ENCODE results near the gene RHNO1.

The RHNO1 gene

GRCh38 chr12:2912216-2912575 is 35.2 kb downstream of the RHNO1 start:
- DNase-seq, result no peak

DNA sequence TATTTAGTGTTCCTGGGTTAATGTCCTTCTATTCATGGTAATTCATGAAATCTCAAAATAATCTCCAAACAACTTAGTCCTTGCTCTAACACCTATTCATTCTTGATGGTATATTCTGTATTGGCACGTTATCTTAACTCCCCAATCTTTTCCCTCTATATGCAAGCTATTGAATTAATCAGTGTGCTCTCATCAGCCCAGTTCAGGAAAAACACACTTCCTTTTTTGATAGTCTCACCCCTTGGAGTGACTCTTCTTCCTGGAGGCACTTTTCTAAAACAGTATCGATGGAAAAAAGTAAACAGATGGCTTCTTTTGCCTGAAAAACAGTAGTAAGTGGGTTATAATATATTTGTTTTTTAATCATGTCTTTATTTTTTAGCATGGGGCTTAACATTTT is 42.2 kb downstream of the RHNO1 start:
- DNase-seq, result no peak

- DNase-seq, result no peak
Observed at GRCh38 chr12:2922329-2922728, 45.3 kb downstream of the RHNO1 start.

DNA sequence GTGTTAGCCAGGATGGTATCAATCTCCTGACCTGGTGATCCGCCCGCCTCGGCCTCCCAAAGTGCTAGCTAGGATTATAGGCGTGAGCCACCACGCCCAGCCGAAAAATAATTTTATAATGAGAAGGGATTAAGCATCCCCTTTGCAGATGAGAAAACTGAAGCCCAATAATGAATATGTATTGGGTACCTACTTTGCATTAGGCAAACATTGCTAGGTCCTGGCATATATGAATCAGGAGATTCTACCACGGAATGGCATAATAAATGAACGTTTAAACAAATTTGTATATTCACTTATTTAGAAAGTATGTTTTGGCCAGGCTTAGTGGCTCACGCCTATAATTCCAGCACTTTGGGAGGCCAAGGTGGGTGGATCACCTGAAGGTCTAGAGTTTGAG is 46.0 kb downstream of the RHNO1 start:
- no peak for DNase-seq

GRCh38 chr12:2924019-2924418 is 47.0 kb downstream of the RHNO1 start:
- DNase-seq, result no peak

GRCh38 chr12:2925322-2925995 is 48.4 kb downstream of the RHNO1 start:
- DNase-seq, result no peak

- DNase-seq, result no peak
Observed at GRCh38 chr12:2930865-2931264, 53.8 kb downstream of the RHNO1 start.

DNA sequence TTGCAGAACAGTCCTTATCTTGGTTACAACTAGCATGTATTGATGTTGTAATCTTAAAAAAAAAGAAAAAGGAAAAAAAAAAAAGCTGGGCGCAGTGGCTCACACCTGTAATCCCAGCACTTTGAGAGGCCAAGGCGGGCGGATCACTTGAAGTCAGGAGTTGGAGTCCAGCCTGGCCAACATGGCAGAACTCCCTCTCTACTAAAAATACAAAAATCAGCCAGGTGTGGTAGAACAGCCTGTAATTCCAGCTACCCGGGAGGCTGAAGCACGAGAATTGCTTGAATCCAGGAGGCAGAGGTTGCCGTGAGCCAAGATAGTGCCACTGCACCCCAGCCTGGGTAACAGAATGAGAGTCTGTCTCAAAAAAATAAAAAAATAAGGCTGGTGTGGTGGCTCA is 56.6 kb downstream of the RHNO1 start:
- no peak for DNase-seq

DNA sequence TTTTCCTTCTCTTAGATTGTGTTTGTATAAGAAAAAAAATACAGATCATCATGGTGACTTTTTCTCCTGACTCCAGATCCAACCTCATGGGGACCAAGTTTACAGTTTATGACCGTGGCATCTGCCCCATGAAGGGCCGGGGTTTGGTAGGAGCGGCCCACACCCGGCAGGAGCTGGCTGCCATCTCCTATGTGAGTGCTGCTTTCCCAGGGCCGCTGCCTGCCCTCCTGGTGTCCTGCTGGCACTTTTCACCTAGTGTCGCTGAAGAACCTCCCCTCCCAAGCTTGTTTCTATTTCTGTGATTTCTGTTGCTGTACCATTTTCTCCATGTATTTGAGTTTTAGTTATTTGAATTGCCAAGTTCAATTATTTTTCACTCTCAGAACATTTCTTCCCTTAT is 57.3 kb downstream of the RHNO1 start:
- no peak for DNase-seq

- no peak for DNase-seq
Observed at GRCh38 chr12:2936301-2936700, 59.3 kb downstream of the RHNO1 start.

DNA sequence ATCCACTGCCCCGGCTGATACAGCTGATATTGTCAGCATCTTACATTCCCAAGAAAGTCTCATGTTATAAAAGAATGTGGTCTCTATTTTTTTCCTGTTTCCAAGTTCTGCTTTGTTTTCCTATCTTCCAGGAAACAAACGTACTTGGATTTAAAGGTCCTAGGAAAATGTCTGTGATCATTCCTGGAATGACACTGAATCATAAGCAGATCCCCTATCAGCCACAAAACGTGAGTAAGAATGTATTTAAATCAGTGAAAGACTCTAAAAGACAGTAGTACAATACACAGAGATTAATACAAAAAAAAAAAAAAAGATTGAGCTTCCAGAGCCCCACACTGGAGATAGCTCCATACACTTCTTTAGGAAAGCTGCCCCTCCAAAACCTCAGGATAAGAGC is 60.5 kb downstream of the RHNO1 start:
- no peak for DNase-seq
